ENCODE measurements around the gene SLC16A7. TPM values are rescaled to one million over a fixed set of nuclear protein-coding genes. Genes with fewer than 3 reads are reported as not detected.

Gene SLC16A7
- total and polyA plus RNA-seq, 2 of the 8 experiments (the other 6 are each of a cell fraction or from before 2014, with no cell fraction given): 0.74 to 4.3 TPM

GRCh38 chr12:59716043-59716442 lies 120.2 kb downstream of the SLC16A7 start (continued):
- TF ChIP-seq CHD7 (IDR thresholded peaks at IDR 0.05; ENCODE audit: insufficient replicate concordance, low read length) (no peak), JUND (IDR thresholded peaks at IDR 0.05; ENCODE audit: low read length) (no peak), MAX (IDR thresholded peaks at IDR 0.05) (no peak), GTF2F1 (IDR thresholded peaks at IDR 0.05; ENCODE audit: borderline replicate concordance, low read depth, low read length) (no peak), TAF7 (optimal IDR thresholded peaks at IDR 0.05; ENCODE audit: borderline replicate concordance, low read depth, low read length) (no peak), CTCF (IDR thresholded peaks at IDR 0.05; ENCODE audit: control extremely low read depth in 1 of 3, insufficient read depth in 1 of 3, low read depth in 1 of 3, low read length in 3 of 3) (no peak), TBP (IDR thresholded peaks at IDR 0.05; ENCODE audit: low read depth, low read length) (no peak), RBBP5 (IDR thresholded peaks at IDR 0.05; ENCODE audit: borderline replicate concordance, low read depth, low read length) (no peak)

All from H1 (cell line).